Measurements from ENCODE around the gene INPP4B.

DNA sequence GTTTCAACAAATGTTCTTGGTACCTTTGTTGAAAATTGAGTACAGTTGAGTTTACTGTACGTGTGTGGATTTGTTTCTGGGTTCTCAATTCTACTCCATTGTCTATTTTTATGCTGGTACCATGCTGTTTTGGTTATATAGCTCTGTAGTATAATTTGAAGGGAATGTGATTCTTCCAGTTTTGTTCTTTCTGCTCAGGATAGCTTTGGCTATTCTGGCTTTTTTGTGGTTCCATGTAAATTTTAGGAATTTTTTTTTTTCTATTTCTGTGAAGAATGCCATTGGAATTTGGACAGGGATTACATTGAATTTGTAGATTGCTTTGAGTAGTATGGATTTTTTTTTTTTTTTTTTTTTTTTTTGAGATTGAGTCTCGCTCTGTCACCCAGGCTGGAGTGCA, 836.4 kb downstream of the INPP4B start:
- TF ChIP-seq EZH2 (IDR thresholded peaks at IDR 0.05; ENCODE audit: insufficient read depth, poor library complexity, severe bottlenecking), result no peak
- TF ChIP-seq EZH2phosphoT487 (IDR thresholded peaks at IDR 0.05; ENCODE audit: insufficient read depth, low read depth), result no peak

Measured in GM23248 (cell line).